Measurements from ENCODE around the gene NCKAP5.
"Not testable (repeated sequence)": the region's sequence is repeated elsewhere in the genome, so short reads cannot be mapped to it uniquely, and the experiment has no call there.

Gene NCKAP5

DNA sequence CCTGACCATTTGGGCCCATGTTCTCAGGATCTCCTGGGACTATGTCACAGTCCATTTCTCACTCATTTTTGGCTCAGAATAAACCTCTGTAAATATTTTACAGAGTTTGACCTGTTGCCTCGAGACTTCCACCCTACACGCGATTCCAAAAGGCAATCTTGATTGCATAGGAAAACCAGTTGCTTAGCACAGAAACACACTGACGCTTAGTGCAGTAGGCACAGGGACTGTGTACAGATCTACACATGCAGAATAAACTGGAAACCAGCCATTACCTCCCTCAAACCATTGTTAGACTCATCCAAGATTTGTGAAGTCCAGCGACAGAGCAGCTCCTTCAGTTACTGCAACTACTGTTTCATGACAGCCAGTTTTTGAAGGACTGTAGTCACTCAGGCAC is 73.0 kb downstream of the NCKAP5 start:
- no peak for FAIRE-seq

DNA sequence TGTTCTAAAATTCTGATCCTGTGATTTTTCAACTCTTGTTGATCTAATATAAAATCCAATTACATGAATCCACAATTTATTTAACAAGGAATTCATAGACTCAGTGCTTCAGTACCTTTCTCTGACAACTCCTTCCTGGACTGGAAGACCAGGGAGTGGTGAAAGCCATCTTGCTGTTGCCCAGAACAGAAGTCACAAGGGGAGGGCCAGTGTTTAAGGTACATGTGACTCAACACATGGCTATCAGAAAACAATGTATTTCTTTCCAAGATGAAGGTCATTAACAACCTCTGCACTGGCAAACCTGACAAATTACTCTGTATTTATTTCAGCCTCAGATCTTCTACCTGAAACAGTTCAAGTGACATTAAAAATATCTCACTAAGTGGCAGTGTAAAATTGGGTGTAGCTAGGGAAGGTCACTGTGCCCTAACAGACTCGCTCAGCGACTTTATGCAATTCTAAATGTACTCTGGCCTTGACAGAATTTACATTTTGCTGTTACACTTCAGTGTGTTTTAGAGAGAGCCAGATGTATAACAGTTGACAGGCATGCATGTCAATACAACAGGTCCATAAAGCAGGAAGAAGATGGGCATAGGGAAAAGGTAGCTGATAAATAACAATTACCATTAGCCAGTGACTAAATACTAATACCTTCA is 75.4 kb downstream of the NCKAP5 start:
- no peak for FAIRE-seq

DNA sequence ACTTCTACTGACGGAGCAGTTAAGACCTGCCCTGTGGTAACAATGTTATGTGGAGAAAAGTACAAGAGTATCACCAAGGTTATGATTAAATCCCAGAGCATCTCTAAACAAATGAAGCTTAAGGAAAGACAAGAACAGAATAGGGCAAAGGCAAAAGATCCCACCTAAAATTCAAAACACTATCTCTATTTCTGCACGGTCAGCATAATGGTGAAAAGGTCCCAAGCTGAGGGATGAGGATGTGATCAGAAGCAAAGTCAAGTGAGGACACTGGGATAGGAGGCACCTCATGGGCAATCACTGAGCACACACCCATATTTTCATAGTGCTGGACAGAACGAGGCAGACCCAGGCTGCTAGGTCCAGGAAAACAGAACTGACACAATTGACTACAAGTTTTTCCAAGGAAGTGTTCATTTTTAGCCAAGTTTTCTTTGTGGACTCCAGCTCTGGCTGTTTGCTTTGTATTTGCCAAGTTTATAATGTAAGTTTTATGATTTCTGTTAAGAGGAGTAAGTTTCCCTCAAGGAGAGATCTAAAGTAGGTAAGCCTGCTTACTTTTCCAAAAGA is 77.8 kb downstream of the NCKAP5 start:
- FAIRE-seq, result no peak

DNA sequence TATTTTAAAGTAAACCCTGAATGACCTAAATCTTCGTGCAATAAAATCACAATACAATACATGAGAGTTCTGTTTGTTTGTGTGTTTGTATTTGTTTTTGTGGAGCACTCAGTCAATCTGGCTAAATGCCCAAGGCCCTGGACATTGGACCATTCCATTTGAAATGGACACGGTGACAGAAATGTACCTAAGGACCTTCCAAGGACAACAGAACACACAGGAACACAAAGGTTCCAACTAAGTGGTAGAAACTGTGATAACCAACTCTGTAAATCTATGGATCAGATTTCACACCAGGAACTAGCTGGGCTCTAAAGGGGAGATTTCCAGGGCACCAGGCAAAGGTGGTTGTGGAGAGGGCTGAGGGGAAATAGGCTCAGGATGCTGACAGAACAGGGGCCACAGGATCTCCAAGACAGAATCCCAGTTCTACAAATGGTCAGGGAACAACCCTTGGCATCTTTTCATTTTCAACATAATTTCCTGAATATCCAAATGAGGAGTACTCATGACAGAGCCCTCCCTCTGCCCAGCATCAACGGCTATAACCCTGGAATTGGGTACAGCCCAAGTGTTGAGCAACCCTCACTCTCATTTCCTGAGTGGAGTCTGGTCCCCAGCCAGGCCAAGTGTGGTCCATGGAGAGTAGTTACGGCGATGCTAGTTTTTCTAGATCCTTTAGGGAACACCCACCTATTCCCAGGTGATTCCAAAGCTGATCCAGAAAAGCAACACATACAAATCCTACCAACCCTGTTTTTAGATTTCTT is 78.4 kb downstream of the NCKAP5 start:
- FAIRE-seq, result no peak

DNA sequence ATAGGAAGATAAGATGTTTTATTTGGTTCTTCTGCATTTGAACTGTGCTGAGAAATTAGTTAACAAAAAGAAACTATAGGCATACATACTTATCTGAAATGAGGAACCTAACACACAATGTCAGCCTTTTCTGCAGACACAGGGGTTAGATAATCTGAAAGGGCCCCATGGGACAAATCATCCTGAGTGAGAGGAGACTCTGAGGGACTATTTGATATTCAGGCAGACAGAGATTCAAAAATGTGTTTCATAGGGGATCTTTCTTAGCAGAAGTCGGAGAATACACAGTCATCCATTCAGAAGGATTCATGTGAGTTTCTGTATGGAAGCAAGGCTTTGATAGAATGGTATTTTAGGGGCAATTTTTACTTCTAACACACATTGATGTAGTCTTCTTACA is 79.1 kb downstream of the NCKAP5 start:
- FAIRE-seq, result no peak

DNA sequence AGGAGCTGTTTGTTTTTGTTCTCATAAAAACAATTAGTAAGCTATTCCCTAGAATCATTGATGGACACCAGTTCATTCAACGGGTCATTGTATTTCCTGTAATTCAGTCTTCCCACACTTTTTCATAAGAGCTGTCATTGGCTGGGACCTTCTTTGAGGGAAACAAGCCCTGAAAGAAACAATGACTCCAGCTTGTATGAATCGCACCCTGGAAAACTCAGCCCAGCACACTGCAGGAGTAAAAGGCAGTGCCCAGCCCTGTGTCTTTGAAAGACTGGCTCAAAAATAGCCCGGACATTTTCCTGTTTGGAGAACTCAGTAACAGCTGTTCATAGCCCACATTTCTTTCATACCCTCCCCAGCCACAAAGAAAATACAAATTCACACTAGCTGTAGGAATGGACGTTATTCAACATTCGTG is 81.5 kb downstream of the NCKAP5 start:
- no peak for FAIRE-seq

DNA sequence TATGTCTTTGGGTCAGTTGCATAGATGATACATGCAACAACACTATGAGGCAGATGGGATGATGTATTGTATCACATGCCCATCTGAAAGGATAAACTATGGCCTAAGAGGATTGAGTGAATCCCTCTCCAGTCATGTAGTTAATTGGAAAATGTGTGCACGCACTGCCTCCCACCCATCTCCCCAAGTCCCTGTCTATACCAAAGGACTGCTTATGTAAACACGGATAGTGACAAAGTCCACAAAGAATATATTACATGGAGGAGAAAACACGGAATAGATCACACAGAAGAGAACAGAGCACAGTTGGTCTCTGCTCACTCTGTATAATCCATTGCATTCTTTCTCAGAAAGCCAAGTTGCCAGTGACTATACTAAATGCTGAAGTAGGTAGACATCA is 82.4 kb downstream of the NCKAP5 start:
- FAIRE-seq, result no peak

- no peak for FAIRE-seq
Measured at GRCh38 chr2:133484784-133485183, 83.5 kb downstream of the NCKAP5 start.

- FAIRE-seq, result no peak
Measured at GRCh38 chr2:133484106-133484505, 84.2 kb downstream of the NCKAP5 start.

DNA sequence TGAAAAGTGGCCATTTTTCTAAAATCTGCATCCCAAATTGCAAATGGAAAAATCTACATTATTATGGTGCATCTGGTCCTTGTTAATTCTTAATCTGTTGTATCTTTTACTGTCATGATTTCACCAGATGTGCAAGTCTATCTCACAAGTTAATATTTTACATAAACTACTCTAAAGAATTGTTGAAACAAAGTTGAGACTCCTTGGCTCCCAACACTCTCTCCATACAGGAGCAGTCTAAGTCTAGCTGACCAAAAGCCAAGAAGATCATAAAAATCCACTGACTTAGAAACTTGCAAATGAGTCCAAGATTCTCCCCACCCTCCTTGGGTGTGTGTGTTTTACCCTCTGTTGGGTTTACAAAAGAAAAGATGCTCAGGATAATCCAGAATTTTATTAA is 85.1 kb downstream of the NCKAP5 start:
- FAIRE-seq, result no peak

DNA sequence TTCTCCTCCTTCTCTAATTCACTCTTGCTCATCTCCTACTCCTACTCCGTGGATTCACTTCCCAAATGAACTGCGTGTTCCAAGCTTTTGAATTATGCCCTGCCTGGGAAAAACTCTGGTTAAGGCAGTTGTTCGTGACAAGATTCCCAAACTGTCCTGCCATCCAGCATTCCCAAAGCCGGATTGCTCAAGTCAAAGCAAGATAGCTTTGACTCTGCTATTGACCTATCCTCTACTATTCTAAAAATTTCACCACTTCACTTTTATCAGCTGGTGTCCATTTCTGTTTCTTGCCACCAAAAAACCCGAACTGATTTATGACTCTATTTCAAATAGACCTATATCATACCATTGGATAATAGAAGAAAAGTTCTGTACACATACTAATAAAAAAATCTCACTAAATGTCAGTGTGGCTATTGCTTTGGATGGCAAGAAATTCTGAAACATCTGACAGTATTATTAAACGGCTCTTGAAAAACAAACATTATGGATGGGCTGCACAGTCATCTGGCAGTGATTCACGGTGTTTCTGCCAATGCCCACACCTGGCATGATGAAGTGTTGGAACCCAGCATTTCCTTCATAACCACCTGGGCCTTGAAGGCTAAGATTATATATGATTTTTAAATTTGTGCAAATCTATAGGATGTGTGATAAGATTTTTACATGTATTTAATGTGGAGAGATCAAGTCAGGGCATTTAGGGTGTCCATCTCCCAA is 87.4 kb downstream of the NCKAP5 start:
- no peak for FAIRE-seq

- no peak for FAIRE-seq
Measured at GRCh38 chr2:133477616-133477990, 90.7 kb downstream of the NCKAP5 start.

DNA sequence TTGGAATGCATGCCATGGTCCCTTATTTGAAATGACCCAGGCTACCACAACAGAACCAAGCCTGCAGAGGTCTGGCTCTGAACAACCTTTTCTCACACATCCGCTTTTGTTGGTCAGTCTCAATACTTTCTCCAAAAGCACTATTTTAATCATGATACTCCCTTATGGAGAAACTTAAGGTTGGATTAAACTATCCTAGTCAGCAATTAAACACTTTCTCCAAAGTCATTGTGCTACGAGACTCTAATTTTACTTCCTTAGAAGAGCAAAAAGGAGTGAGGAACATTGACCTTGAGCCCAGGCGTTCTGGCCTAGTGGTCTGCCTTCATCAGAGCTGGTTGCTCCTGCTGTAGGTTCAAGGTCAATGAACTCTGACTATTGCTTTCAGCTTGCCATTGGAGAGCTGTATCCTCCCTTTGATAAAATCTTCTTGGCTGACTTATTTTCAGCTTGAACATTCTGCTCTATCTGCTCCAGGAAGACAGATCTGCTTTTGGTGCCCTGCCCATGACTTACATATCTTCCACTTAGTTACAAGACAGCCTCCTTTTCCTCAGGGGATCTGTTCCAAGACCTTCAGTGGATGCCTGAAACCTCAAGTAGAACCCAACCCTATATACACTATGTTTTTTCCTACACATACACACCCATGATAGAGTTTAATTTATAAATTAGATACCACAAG is 91.2 kb downstream of the NCKAP5 start:
- FAIRE-seq, result no peak

DNA sequence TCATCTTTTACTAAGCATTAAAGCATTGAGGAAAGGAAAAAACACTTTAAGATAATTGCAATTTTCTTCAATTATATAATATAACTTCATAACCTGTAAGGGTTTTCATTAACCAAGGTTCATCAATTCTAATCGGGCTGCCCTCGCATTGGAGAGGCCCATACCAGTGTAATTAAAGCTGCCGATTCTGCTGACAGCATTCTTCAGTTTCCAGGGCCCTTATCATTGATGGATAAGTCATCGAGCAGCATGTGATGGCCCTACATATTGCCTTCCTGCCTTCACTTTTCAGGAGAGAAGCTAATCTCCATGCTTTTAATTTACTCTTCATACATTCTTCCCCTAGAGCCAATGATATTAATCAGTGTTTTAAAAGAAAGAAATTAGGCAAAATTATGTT is 92.0 kb downstream of the NCKAP5 start:
- no peak for FAIRE-seq

DNA sequence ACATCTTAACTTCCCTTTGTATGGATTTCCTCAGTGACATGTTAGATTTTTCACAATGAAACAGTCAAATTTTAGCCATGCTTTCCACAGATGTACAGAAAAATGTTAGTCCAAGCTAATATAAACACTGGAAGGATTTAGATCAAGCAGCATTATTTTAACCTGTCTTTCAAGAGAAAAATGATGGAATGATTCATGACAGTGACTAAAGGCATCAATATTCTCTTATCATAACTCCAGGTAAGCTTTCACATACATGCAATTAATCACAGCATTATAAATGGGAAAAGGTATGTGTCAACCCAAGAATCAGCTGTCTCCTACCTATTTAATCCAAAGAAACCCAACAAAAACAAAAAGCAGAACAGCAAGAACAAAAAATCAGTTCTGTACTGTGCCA is 92.7 kb downstream of the NCKAP5 start:
- no peak for FAIRE-seq

DNA sequence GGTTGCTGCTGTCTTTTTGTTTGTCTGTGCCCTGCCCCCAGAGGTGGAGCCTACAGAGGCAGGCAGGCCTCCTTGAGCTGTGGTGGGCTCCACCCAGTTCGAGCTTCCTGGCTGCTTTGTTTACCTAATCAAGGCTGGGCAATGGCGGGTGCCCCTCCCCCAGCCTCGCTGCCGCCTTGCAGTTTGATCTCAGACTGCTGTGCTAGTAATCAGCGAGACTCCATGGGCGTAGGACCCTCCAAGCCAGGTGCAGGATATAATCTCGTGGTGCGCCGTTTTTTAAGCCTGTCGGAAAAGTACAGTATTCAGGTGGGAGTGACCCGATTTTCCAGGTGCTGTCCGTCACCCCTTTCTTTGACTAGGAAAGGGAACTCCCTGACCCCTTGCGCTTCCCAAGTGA is 97.8 kb downstream of the NCKAP5 start:
- FAIRE-seq, result not testable (repeated sequence)

- FAIRE-seq, result no peak
Measured at GRCh38 chr2:133462811-133463210, 105.5 kb downstream of the NCKAP5 start.

- FAIRE-seq, result no peak
Measured at GRCh38 chr2:133461484-133461883, 106.8 kb downstream of the NCKAP5 start.

- FAIRE-seq, result no peak
Measured at GRCh38 chr2:133459590-133459989, 108.7 kb downstream of the NCKAP5 start.

DNA sequence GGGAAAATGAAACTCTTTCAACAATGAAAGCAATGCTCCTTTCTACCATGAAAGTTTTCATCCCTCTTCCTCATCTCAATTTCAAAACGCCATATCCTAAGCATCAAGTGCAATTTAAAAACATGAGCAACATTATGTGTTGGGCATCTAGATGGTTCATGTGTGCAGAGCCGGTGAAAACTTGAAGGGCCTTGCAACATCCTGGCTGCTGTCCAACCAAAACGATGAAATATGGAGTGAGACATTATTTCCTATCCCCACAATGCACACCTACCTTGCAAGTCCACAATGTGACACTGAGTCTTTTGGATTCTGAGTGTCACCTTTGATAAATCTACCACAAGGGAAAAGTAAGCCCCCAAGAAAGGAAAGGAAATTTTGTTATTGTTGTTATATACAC is 110.0 kb downstream of the NCKAP5 start:
- FAIRE-seq, result no peak

DNA sequence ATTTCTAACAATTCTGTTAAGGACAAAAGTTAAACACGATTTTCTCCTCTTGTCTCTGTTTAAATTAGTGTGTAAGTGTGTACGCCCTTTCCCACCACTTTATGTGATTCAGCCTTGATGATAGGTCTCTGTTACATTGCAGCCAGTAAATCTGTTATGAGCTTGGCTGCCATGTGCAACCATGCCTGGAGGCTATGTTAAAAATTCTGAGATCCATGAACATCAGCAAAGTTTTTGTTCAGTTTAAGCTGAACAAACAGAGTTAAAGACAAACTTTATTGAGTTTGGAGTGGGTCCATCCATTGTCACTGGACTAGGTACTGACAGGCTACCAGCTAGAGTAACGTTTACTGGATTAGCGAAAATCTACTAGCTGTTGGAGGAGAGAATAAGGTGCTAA is 110.4 kb downstream of the NCKAP5 start:
- no peak for FAIRE-seq

GRCh38 chr2:133456971-133457370 is 111.3 kb downstream of the NCKAP5 start:
- no peak for FAIRE-seq

DNA sequence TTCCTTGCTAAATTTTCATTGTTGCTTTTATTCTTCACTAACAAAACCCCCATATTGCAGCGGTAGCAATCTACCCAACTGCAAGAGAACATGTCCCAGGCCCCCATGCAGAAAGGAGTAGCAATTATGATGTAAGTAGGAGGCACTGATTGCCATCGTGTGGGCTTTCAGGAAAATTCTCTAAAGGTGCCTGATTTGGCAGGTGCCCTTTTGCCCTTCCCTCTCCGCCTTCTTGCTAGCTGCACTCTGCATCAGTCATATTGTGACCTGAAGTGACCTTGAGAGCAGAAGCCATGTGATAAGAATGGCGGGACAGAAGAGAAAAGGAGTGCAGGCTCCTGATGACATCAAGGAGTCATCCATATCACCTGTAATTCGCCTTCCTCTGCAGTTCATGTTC is 112.1 kb downstream of the NCKAP5 start:
- FAIRE-seq, result no peak
